GM18511 (cell line): ENCODE measurements around the gene GHRL.
A peak's percentile ranks its signal among the peaks of the same experiment; 100 is the strongest.
"Not testable (repeated sequence)": the region's sequence is repeated elsewhere in the genome, so short reads cannot be mapped to it uniquely, and the experiment has no call there.

Experiments
- ATAC-seq: cut with Tn5 transposase; IDR thresholded peaks from one replicate; pipeline ENCODE4 v1.9.1; 2021; ENCODE audit warnings: mild to moderate bottlenecking, moderate library complexity; ENCODE audit not compliant: unreplicated experiment

GHRL gene

DNA sequence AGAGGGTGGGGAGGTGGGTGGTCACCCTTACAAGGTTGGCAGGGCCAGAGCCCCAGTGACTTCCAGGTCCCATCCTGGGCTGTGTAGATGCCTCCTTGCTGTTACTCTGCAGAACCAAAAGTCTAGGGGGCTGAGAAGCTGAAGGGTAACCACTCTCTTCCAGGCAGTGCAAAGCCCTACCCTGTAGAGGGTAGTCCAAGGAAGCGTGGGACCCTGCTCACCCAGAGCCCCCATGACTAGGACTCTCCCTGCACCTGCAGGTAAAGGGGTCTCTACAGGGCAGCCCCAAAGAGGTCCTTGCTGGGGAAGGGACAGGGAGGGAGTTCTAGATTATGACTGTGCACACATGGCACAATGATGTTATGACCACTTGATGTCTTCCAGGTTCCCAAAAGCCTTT, 14.2 kb downstream of the GHRL start:
- ATAC-seq, result no peak

DNA sequence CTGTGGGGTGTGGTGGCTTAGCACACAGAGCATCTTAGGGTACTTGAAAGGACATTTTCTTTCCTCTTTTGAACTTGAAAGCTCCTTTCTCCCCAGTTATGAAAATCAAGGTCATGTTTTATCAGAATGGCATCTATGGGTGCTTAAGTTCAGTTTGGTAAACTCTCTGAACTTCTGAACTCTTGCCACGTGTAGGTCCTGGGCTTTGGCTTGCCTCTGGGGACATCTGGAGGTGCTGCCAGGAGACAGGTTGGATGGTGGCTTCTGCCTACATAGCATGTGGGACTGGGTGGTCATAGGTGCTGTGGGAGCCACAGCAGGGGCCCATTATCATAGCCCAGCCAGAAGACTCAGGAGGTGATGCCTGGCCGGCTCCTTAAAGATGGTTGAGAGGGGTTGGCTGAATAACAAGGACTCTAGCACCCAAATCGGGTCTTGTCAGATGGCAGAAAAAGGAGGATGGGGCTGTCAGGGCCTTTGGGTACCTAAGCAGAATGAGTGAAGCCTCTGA, 15.6 kb downstream of the GHRL start:
- no peak for ATAC-seq

- no peak for ATAC-seq
Measured at GRCh38 chr3:10274601-10275000, 18.1 kb downstream of the GHRL start.

DNA sequence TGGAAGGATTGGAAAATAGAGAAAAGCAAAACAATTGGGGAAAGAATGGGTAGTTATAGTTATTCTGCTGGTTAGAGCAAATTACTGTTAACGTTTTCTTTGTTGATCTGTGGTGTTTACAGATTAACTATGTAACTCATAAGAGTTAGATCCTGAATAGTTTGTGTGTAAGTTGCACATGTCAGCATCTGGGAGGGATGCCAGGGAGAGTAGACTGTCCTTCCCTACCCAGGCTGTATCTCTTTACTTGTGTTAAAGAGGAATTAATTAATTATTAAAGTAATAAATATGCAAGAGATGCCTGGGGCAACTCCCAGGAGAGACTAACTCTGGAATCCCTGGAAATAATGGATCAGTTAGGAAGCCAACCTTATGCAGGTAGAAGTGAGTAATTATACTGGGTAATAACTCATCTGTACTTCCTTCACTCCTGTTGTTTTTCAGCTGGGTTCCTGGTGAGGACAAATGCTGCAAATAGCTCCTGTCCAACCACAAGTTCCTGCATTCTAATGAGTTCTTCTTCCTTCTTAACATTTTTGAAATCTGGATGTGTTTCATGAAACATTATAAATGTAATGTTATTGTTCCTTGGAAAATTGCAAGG, 18.9 kb downstream of the GHRL start:
- no peak for ATAC-seq

- ATAC-seq, result no peak
Measured at GRCh38 chr3:10272977-10273376, 19.8 kb downstream of the GHRL start.

DNA sequence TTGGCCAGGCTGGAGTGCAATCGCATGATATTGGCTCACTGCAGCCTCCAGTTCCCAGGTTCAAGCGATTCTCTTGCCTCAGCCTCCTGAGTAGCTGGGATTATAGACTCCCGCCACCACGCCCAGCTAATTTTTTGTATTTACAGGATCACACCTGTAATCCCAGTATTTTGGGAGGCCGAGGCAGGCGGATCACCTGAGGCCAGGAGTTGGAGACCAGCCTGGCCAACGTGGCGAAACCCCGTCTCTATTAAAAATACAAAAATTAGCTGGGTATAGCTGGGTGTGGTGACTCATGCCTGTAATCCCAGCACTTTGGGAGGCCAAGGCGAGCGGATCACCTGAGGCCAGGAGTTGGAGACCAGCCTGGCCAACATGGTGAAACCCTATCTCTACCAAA, 20.3 kb downstream of the GHRL start:
- not testable (repeated sequence) for ATAC-seq

DNA sequence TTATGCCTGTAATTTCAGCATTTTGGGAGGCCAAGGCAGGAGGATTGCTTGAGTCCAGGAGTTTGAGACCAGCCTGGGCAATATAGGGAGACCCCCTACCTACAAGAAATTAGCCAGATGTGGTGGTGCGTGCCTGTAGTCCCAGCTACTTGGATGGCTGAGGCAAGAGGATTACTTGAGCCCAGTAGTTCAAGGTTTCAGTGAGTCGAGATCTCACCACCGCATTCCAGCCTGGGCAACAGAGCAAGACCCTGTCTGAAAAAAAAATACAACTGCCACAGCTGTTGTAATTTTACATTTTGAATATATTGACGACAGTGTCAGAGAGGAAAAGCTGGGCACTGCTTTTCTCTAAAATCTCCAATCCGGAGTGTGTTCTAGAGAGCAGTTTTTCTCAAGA, 23.3 kb downstream of the GHRL start:
- ATAC-seq, result no peak

- ATAC-seq, result no peak
Measured at GRCh38 chr3:10268930-10269329, 23.8 kb downstream of the GHRL start.

DNA sequence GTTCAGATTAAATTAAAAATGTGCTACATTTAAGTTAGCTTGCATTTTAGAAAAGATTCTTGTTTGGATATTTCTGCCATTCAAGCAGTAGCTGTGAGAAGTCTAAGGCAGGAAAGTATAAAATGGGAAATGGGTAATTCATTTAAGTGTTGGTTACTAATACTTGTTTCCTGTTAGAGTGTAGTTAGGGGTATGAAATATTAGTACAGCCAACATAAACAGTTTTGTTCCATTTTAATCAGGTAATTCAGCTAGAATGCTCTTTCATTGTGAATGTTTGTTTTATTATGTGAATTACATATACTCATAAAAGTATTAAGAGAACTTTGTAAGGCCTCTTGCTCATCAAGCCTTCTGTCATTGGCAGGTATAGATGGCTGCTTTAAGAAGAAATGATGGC, 24.6 kb downstream of the GHRL start:
- ATAC-seq, result no peak

DNA sequence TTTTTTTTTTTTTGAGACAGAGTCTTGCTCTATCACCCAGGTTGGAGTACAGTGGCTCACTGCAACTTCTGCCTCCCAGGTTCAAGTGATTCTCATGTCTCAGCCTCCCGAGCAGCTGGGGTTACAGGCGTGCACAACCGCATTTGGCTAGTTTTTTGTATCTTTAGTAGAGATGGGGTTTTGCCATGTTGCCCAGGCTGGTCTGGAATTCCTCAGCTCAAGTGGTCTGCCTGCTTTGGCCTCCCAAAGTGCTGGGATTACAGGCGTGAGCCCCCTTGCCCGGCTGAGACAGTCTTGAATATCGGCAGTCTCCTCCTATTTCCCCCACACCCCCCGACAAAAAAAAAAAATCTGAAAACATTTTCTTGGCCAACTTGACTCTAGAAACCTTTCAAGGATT, 25.8 kb downstream of the GHRL start:
- not testable (repeated sequence) for ATAC-seq

GRCh38 chr3:10265833-10266232, 26.9 kb downstream of the GHRL start:
- no peak for ATAC-seq

- no peak for ATAC-seq
Measured at GRCh38 chr3:10263646-10264363, 28.9 kb downstream of the GHRL start.

DNA sequence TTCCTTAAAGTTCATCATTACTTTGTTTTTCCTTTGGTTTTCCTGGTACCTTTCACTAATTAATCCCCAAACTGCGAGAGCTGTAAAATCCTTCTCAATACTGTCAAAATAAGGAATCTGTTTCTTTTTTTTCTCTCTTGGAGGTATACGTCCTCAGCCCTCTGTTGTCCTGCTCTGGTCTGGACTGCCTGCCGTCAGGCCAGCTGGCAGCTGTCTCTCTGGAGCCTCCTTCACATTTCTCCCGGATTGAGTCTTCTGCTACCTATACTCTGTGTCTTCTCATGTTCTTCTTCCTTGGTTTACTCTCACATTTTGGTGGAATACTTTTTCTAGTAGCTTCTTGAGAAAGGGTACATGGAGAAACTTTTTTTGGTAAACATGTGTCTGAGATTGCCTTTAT, 30.7 kb downstream of the GHRL start:
- ATAC-seq, result no peak

GRCh38 chr3:10260211-10260701, 32.5 kb downstream of the GHRL start:
- no peak for ATAC-seq

GRCh38 chr3:10259798-10260197, 32.9 kb downstream of the GHRL start:
- no peak for ATAC-seq

DNA sequence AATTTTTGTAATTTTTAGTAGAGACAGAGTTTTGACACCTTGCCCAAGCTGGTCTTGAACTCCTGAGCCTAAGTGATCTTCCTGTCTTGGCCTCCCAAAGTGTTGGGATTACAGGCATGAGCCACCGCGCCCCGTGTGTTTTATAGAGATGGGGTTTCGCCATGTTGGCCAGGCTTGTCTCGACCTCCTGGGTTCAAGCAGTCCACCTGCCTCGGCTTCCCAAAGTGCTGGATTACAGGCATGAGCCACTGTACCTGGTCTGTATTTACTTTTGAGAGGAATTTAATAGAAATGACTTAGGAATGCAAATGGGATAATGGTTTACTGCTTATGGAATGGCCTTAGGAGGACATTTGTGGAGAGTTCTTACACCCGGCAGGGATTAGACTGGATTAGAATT, 33.7 kb downstream of the GHRL start:
- ATAC-seq, result no peak

DNA sequence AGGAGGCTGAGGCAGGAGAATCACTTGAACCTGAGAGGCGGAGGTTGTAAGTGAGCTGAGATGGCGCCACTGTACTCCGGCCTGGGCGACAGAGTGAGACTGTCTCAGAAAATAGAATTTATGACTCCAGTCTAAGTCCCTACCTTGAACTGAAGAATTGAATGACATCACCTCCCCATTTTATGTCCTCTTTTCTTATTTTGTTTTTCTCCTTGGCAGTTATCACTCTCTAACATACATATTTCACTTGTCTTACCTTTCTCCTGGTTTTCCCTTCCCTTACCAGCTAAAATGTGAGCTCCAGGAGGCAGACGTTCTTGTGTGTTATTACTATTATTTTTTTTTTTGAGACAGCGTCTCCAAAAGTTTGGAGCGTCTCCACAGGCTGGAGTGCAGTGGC, 36.9 kb downstream of the GHRL start:
- ATAC-seq, result no peak

DNA sequence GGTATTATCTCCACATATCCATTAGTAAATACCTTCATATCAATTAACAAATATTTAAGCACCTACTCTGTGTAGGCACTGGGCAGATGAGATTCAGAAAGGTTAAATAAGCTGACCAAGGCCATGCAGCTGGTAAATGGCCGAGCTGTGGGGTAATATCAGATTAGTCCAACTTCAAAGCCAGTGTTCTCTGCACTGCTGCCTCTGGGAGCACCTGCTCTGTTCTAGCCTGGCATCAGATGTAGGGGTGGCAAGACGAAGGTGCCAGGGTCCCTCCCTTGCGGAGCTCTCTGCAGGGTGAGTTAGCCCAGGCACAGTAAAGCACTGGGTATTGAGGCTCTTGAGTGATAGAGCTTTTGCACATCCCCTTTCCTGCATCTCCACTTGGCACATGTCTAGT, 39.0 kb downstream of the GHRL start:
- ATAC-seq, result no peak

GRCh38 chr3:10251006-10251405, 41.7 kb downstream of the GHRL start:
- no peak for ATAC-seq

GRCh38 chr3:10249833-10250232, 42.9 kb downstream of the GHRL start:
- no peak for ATAC-seq

DNA sequence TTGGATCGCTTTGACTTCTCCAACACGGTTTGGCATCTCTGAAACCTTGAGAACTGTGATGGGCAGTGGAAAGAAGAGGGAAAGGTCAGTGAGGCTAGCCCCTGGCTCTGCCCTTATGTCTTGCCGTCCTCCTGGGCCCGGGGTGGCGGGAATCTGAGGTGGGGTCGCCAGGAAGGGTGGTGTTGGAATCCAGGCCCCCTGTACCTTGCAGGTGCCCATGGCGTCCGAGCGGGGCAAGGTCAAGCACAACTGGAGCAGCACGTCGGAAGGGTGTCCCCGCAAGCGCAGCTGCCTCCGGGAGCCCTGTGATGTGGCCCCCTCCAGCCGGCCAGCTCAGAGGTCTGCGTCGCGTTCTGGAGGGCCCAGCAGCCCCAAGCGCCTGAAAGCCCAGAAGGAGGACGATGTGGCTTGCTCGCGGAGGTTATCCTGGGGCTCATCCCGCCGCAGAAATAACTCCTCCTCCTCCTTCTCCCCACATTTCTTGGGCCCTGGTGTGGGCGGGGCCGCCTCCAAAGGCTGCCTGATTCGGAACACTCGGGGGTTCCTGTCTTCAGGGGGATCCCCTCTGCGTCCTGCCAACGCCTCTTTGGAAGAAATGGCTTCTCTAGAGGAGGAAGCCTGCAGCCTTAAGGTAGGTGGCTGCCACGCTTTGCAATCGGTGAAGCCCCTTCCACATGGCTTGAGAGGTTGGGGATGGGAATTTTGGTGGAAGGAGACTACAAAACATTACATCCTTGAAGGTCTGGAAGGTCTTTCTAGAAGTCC, 43.6 kb downstream of the GHRL start:
- ATAC-seq, result peak; percentile 38
